DMS79 (cell line): ENCODE measurements around the gene PERM1.
"Not testable (repeated sequence)": the region's sequence is repeated elsewhere in the genome, so short reads cannot be mapped to it uniquely, and the experiment has no call there.

ENCODE experiments used
- DNase-seq: peaks from one replicate; lab custom pipeline; 2025; lab: John Stamatoyannopoulos, UW

Gene PERM1

DNA sequence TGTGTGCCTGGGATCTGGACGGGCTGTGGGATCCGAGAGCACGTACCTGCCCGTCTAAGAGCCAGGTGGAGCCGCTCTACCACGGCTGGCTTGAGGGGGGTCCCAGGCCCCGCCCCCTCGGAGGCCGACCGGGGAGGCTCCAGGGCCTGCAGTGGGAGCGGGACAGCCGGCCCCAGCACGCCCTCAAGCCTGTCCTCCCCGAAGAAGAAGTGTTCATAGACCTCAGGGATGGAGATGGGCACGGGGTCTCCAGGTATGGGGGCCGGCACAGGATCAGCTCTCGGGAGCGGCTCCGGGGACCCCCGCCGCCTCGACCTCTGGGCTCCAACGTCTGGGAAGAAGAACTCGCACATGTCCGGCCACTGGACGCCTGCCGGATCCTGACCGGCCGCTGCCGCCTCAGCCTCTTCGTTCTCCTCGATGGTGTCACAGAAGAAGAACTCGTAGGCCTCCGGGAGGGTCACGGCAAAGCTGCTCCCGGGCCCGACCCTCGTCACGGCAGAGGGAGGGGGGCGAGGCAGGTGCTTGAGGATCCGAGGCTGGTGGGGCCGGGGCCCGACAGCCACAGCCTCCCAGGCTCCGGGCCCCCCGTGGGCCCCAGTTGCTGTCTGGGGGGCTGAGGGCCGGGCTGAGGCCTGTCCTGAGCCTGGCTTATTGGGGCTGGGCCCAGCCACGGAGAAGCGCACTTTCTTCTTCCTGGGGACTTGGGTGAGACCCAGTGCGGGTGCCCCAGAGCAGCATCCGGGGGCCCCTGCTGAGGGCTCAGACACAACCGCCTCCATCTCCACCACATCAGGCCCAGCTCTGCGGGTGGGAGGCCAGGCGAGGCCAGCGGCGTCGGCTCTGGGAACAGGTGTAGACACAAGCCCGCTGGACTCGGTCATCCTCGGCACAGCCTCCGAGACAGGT lies 2.8 kb downstream of the PERM1 start:
- no peak for DNase-seq

DNA sequence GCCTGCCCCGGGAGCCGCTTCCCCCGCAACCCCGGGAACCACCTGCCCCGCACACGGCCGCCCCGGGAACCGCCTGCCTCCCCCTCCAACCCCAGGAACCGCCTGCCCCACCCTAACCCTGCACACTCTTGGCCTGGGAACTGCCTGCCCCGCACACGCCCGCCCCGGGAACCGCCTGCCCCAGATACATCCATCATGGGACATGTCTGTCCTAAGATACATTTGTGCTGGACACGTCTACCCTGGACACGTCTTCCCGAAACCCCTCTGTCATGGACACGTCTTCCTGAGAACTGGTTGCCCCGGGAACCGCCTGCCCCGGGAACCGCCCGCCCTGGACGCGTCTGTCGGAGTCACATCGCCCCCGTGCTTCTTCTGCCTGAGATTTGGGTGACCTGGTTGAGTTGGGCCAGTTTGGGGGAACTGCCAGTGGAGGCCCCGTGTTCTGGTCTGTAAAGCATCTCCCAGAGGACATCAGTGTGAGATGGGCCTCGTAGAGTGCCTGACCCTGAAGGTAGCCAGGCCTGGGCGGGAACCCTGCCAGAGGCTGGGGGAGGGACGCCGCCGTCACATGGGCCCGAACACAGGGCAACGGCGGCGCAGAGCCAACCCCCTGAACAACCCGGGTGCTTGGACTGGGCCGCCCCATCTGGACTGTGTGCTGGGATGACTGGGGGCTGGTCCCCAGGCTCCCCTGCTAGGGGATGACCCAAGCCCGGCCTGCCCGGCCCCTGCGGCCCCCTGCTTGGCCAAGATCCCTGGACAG lies 3.6 kb downstream of the PERM1 start:
- no peak for DNase-seq

DNA sequence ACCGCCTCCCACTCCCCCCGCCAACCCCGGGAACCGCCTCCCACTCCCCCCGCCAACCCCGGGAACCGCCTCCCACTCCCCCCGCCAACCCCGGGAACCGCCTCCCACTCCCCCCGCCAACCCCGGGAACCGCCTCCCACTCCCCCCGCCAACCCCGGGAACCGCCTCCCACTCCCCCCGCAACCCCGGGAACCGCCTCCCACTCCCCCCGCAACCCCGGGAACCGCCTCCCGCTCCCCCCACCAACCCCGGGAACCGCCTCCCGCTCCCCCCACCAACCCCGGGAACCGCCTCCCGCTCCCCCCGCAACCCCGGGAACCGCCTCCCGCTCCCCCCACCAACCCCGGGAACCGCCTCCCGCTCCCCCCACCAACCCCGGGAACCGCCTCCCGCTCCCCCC lies 5.1 kb downstream of the PERM1 start:
- not testable (repeated sequence) for DNase-seq

DNA sequence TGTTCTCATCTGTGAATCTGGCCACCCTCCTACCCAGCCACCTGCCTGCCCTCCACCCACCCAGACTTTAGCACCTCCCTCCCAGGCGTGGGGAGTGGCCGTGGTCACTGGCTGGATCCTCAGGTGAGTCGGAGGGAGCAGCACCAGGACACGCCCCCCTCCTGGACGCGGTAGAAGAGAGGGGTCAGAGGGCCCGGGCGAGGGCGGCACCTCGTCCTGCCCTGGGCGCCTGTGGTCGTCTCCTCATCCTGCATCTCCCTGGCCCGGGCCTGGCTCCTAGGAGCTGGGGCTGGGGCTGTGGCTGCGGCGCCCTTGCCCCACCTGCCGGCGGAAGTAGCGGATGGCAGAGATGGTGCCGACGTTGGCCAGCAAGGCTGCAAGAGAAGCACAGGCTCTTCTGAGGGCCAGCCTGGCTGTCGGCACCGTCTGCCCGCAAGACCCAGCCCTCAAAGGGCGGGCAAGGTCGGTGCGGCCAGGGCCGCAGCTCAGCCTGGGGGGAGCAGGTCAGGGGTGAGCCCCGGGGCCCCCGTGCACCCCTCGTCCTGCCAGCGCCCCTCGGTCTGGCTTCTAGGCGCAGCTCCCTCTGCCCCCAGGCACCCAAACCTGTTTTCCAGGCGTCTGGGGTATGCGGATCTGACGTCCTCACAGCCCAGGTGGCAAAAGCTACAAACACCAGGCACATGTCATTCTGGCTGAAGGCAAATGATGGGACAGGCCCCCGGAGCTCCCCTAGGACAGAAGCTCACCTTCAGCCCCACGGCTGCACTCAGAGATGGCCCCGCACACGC lies 5.8 kb downstream of the PERM1 start:
- peak; percentile 51 for DNase-seq

DNA sequence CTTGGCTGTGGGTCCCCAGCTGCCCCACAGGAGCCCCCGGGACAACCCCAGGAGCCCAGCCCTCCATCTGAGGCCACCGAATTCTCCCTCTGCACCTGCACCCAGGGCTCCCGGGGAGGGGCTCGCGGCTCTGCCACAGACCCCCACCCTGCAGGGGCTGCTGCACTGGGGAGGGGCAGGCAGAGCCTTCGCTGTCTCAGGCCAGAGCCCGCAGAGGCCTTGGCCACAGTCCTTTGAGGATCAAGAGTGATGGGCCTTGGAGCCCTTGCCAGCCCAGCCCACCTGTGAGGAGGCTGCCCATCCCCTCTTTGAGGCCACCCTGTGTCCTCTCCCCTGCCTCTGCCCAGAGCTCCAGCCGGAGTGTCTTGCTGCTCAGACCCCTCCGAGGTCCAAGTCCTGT lies 6.5 kb downstream of the PERM1 start:
- DNase-seq = no peak

DNA sequence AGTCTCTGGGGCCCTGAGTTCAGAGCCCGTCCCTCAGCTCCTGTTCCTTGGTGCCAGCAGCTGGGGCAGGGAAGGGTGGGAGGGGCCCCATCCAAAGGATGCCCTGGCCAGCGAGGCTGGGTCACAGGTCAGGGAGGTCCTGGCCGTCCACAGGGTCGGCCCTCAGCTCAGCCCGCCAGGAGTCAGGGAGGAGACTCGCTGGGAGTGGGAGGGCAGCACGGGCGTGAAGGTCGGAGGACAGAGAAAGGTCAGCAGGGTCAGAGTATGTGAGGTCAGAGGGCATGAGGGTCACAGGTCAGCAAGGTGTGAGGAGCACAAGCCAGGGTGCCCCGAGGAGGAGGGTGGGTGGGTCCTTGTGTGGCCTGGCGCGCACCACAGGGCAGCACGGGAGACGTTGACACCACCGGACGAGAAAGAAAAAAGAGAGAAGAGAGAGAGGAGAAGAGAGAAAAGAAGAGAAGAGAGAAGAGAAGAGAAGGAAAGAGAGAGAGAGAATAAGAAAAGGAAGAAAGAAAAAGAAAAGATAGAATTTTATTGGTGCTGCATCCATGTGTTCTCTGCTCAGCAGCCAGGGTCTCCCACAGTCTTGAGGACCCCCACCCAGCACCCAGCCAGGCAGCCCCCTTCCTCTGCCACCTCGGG lies 7.1 kb downstream of the PERM1 start:
- no peak for DNase-seq

DNA sequence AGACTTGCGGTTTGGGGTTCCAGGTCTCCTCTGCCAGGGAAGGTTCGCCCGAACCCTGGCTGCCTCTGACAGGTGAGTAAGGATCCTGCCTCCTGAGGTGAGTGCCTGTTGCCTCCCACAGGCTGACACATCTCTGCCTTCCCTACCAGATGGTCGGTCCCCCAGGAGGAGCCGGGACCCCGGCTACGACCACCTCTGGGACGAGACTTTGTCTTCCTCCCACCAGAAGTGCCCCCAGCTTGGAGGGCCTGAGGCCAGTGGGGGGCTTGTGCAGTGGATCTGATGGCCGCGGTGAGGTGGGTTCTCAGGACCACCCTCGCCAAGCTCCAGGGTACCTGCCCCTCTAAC lies 7.6 kb downstream of the PERM1 start:
- no peak for DNase-seq

DNA sequence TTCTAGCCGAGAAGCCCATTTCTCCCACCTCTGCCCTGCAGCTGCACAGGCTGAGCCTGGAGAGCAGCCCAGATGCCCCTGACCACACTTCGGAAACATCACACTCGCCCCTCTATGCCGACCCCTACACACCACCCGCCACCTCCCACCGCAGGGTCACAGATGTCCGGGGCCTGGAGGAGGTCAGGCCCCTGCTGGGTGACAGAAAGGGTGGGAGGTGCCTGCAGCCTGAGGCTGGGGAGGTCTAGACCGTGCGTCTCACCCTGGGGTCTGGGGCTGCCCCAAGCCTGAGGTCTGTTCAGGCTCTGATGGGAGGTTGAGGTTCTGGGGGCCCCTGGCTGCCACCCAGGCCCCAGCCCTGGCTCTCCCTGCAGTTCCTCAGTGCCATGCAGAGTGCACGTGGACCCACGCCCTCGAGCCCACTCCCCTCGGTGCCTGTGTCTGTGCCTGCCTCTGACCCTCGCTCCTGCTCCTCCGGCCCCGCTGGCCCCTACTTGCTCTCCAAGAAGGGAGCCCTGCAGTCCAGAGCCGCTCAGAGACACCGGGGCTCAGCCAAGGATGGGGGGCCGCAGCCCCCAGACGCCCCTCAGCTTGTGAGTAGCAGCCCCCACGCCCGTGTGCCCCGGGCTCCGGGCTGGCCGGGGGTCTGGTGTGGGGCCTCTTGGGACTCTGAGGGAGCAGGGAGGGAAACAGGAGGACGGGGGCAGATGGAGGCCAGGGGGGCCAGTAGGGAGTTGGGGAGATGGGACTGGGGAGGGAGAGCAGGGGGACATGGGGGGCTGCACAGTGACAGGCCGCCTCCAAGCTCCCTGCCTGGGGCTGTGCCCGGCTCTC lies 8.2 kb downstream of the PERM1 start:
- DNase-seq = no peak

DNA sequence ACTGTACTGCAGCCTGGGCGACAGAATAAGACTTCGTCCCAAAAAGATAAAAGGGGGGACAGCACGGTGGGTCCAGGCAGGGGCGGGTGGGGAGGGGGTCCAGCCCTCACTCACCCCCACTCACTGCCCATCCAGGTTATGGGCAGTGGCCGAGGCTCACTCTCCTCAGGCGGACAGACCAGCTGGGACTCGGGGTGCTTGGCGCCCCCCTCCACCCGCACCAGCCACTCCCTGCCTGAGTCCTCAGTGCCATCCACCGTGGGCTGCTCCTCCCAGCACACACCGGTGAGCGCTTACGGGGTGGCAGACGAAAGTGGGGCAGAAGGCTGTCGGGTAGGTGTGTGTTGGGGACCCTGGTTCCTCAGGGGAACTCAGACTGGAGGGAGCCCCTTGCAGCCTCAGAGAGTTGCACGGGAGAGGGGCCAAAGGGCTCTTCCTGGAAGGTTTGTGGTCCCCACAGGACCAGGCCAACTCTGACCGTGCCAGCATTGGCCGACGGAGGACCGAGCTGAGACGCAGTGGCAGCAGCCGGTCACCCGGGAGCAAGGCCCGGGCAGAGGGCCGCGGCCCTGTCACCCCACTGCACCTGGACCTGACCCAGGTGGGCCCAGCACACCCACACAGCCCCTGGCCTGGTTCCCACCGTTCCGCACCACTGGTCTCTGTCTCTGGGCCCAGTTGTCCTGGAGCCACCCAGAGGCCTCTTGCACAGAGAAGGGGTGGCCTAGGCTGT lies 9.0 kb downstream of the PERM1 start:
- DNase-seq = no peak

DNA sequence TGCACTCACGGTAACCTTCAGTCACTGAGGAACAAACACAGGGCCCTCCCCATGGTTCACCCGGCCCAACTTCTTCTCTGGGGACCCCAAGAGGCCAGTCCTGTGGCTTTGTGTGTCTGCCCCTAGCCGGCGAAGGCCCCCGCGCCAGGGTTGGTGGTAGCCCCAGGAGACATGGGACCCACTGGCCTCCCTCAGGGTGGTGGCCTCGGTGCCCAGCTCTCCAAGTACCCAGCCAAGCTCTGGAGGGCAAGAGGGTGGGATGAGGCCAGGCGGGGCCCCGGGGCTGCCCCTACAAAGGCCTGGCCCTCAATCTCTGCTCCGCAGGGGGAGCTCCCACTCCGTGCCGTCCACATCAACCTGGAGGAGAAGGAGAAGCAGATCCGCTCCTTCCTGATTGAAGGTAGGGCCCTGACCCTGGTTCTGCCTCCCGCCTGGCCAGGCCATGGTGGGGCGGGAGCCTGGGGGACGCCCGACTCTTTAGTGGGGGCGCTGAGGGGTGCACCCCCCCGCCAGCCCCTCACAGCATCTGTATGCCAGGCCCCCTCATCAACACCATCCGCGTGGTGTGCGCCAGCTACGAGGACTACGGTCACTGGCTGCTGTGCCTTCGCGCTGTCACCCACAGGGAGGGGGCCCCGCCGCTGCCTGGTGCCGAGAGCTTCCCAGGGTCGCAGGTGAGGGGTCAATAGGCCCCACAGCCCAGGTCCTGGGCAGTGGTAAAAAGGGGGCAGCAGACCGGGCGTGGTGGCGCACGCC lies 10.0 kb downstream of the PERM1 start:
- DNase-seq = no peak

DNA sequence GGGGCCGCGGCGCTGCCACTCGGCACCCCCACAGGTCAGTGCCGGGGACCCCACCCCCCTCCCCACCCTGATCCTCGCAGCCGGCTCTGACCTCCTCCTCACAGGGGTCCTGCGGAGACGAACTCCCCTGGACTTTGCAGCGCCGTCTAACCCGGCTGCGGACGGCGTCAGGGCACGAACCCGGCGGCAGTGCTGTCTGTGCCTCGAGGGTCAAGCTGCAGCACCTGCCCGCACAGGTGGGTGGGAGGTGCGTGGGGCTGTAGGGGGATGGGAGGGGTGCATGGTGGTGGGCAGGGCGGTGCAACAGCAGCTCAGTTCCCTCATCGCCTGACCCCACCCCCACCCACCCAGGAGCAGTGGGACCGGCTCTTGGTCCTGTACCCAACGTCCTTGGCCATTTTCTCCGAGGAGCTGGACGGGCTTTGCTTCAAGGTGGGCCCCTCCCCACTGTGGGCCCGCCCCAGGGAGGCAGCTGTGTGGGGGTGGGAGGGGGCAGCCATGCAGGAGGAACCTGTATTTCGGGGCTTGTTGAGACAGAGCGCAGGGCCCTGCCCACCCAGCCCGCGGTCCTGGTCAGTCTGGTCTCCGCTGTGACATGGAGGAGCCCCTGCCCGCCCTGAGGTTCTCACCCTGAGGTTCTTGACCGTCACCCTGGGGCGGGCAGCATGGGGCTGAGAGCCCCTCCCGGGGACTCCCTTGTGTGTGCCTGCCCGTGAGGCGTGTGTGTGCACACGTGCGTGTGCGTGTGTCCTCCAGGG lies 10.7 kb downstream of the PERM1 start:
- DNase-seq = no peak

DNA sequence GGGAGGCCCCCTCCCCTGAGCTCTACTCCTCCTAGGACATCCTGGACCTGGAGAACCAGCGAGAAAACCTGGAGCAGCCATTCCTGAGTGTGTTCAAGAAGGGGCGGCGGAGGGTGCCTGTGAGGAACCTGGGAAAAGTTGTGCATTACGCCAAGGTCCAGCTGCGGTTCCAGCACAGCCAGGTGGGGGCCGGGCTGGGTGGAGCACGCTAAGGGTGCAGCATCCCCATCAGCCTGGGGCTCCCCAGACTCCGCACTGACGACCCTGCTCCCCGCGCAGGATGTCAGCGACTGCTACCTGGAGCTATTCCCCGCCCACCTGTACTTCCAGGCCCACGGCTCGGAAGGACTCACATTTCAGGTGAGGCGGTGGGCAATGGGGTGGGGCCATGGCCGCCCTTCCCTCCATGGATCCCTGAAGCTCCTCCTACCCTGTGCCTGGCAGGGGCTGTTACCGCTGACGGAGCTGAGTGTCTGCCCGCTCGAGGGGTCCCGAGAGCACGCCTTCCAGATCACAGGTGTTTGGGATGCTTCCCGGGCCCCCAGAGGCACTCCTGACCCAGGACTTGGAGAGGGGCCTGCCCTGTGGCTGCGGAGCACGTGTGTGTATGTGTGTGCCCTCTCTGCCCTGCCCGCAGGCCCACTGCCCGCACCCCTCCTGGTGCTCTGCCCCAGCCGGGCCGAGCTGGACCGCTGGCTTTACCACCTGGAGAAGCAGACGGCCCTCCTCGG lies 11.5 kb downstream of the PERM1 start:
- DNase-seq = peak; percentile 16

DNA sequence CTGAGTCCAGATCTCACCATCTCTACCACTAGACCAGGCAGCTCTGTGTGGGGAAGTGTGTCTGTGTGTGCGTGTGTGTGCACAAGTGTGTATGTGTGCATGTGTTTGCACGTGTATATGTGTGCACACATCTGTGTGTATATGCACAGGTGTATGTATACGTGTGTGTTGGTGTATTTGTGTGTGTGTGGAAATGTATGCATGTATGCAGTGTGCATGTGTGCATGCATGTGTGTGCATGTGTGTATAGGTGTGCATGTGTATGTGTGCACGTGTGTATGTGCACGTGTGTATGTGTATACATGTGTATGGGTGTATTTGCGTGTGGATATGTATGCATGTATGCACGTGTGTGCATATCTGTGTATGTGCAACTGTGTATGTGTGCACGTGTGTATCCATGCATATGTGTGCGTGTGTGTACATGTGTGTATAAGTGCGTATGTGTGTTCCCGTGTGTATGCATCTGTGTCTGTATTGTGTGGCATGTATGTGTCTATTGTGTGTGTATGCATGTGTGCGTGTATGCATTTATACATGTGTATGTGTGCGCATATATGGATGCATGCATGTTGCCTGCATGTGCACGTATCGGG lies 12.5 kb downstream of the PERM1 start:
- DNase-seq = no peak

DNA sequence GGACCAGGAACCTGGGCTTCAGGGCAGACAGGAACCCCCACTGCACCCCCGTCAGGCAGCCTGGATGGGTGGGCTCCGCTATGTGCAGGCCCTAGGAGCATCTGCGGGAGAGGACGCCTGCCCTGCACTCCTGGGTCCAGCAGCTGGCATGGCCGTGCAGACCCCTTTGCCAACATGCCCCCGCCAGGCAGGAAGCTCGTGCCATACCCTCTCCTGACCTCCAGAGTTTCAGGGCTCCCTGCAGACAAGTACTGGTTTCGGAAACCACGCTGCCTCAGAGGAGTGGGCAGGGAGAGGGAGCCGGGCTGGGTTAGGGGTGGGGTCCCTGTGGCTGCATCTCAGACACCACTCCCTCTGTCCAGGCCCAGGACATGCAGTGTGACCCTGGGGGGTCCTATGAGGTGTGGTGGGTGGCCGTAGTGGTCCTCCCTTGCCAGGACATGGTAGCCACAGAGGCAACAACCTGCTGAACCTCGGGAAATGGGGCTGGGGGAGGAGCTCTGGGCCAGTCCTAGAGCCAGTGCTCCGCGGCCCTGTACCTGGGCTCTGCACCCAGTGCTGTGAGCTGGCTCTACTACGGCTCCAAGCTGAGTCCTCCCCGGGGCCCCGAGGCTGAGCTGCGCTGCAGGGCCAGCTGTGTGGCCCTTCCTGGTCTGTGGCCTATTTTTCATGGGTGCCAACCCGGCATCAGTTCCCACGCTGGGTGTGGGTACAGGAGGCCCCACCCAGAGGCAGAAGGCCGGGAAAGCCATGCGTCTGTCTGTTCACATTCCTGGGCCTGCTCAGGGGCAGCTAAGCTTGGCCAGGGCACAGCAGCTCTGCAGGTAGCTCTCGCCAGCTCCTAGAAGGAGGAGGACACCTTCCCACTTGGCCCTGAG lies 14.2 kb downstream of the PERM1 start:
- no peak for DNase-seq

DNA sequence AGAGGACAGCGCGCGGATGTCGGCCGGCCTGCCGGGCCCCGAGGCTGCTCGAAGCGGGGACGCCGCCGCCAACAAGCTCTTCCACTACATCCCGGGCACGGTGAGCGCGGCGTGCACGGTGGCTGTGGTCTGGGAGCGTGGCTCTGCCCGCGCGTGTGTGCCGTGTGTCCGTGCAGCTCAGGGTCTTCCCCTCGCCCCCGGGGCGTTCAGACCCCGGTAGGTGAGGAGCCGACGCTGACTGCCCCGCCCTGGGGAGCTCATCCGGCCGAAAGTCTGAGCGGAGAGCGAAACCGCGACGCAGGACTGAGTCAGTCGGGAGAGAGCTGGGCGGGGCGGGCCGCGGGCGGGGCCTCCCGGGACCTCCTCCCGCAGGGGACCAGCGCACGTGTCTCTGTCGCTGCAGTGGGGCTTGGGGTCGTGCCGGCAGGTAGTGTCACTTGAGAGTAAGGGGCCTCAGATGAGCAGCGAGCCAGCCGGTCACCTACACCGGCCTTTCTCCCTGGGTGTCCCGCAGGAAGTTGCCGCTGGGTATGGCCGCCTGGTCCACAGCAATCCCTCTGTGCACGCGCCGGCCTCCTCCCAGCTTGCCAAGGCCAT lies 15.1 kb downstream of the PERM1 start:
- DNase-seq = no peak

DNA sequence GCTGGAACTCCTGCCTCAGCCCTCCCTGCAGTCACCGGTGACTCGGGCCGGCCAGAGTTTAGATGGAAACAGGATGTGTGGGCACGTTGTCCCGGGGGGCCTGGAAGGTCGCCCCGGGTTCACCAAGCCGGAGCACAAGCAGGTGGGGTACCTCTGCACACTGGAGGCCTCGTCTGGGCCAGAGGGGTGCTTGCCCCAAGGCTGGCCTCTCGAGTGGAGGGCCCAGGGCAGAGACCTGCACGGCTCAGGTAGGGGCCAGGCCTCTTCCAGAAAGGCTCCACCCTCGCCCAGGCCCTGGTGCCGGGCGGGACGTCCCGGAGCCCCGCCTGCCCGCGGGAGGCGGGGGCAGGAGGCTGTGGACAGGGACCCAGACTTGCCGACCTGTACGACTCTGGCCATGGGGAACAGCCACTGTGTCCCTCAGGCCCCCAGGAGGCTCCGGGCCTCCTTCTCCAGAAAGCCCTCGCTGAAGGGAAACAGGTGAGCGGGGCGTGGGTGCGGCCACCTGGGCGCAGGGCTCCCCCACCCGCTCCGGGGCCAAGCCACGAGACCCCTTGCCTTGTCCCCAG lies 15.7 kb downstream of the PERM1 start, which contains the start of gene PLEKHN1:
PLEKHN1 (plus strand) TSS at position 348 of the 569 bp plus-strand sequence; CDS start at position 398, 50 bp downstream.
- no peak for DNase-seq
